NT2/D1 (cell line): Measurements from ENCODE around the gene NAT10.

Experiments
- DNase-seq: peaks from one replicate; pipeline ENCODE4 v3.0.0-alpha.2; 2011; ENCODE audit warnings: low read depth, low spot score
- H3K27me3 ChIP-seq: 2 replicates; pipeline ENCODE4 v1.6.0; 2011; ENCODE audit warnings: mild to moderate bottlenecking; ENCODE audit not compliant: insufficient read length, insufficient read depth
- H3K36me3 ChIP-seq: 2 replicates; pipeline ENCODE4 v1.6.1; 2011; ENCODE audit warnings: mild to moderate bottlenecking, low read length, mixed read lengths; ENCODE audit not compliant: insufficient read depth, insufficient read length
- H3K4me1 ChIP-seq: 2 replicates; pipeline ENCODE4 v1.5.1; 2011; ENCODE audit not compliant: insufficient read depth, insufficient read length
- H3K4me3 ChIP-seq: 2 replicates; pipeline ENCODE4 v1.5.1; 2011; ENCODE audit warnings: low read depth; ENCODE audit not compliant: insufficient read length
- H3K9ac ChIP-seq: 2 replicates; pipeline ENCODE4 v1.6.0; 2011; ENCODE audit warnings: low read depth; ENCODE audit not compliant: insufficient read length
- H3K9me3 ChIP-seq: 2 replicates; pipeline ENCODE4 v1.5.1; 2011; ENCODE audit warnings: mild to moderate bottlenecking, low read length; ENCODE audit not compliant: insufficient read depth
- SUZ12 ChIP-seq: IDR thresholded peaks from 2 replicates; pipeline ENCODE4 v1.6.1; 2011; ENCODE audit not compliant: insufficient read length, insufficient read depth; ENCODE audit errors: extremely low read depth
- YY1 ChIP-seq: IDR thresholded peaks from 2 replicates; pipeline ENCODE4 v1.6.1; 2011; ENCODE audit not compliant: insufficient read length, insufficient read depth
- ZNF274 ChIP-seq: IDR thresholded peaks from 2 replicates; pipeline ENCODE4 v1.6.1; 2011; ENCODE audit warnings: mild to moderate bottlenecking, low read depth, low read length

The NAT10 gene

GRCh38 chr11:34145847-34146381 lies 40.5 kb downstream of the NAT10 start:
- Histone ChIP-seq H3K36me3 (peaks cover 98% of the 10 kb centered on the region), H3K9me3 (no peaks in the 10 kb centered on the region)
- no peak for DNase-seq

GRCh38 chr11:34146411-34146810 lies 41.0 kb downstream of the NAT10 start:
- H3K36me3 ChIP-seq, result peaks cover 98% of the 10 kb centered on the region
- H3K4me3 ChIP-seq, result no peak overlapping the region
- no peaks in the 10 kb centered on the region for H3K27me3 ChIP-seq
- TF ChIP-seq YY1 (no peak), ZNF274 (no peak), SUZ12 (no peak)
- no peak overlapping the region for H3K9ac ChIP-seq
- DNase-seq, result no peak
- H3K4me1 ChIP-seq, result no peaks in the 10 kb centered on the region
- H3K9me3 ChIP-seq, result no peaks in the 10 kb centered on the region

More at GRCh38 chr11:34145847-34146381, 40.5 kb downstream of the NAT10 start:
- Histone ChIP-seq H3K4me3 (no peak overlapping the region), H3K4me1 (no peaks in the 10 kb centered on the region), H3K27me3 (no peaks in the 10 kb centered on the region), H3K9ac (no peak overlapping the region)
- TF ChIP-seq SUZ12, result no peak
- TF ChIP-seq ZNF274, result no peak
- TF ChIP-seq YY1, result no peak

GRCh38 chr11:34146866-34147265 lies 41.4 kb downstream of the NAT10 start:
- TF ChIP-seq YY1 (no peak), ZNF274 (no peak), SUZ12 (no peak)
- Histone ChIP-seq H3K27me3 (no peaks in the 10 kb centered on the region), H3K9ac (no peak overlapping the region), H3K9me3 (no peaks in the 10 kb centered on the region), H3K36me3 (peaks cover 97% of the 10 kb centered on the region), H3K4me3 (no peak overlapping the region), H3K4me1 (no peaks in the 10 kb centered on the region)
- DNase-seq, result no peak

GRCh38 chr11:34147581-34147980 lies 42.2 kb downstream of the NAT10 start:
- TF ChIP-seq ZNF274 (no peak), YY1 (no peak), SUZ12 (no peak)
- Histone ChIP-seq H3K27me3 (no peaks in the 10 kb centered on the region), H3K36me3 (peaks cover 97% of the 10 kb centered on the region), H3K4me1 (no peaks in the 10 kb centered on the region), H3K9me3 (no peaks in the 10 kb centered on the region), H3K9ac (no peak overlapping the region), H3K4me3 (no peak overlapping the region)
- DNase-seq, result no peak

GRCh38 chr11:34148504-34149165 lies 43.2 kb downstream of the NAT10 start:
- H3K9me3 ChIP-seq, result no peaks in the 10 kb centered on the region
- H3K4me1 ChIP-seq, result no peaks in the 10 kb centered on the region
- no peak overlapping the region for H3K9ac ChIP-seq
- H3K36me3 ChIP-seq, result peaks cover 96% of the 10 kb centered on the region
- H3K4me3 ChIP-seq, result no peak overlapping the region
- H3K27me3 ChIP-seq, result no peaks in the 10 kb centered on the region
- no peak for TF ChIP-seq ZNF274
- no peak for TF ChIP-seq YY1
- TF ChIP-seq SUZ12, result no peak
- DNase-seq, result no peak

- no peak for TF ChIP-seq ZNF274
- no peak for TF ChIP-seq SUZ12
- no peak for TF ChIP-seq YY1
- DNase-seq, result no peak
- no peaks in the 10 kb centered on the region for H3K4me1 ChIP-seq
- peaks cover 96% of the 10 kb centered on the region for H3K36me3 ChIP-seq
- H3K4me3 ChIP-seq, result no peak overlapping the region
- H3K9ac ChIP-seq, result no peak overlapping the region
- H3K9me3 ChIP-seq, result no peaks in the 10 kb centered on the region
- H3K27me3 ChIP-seq, result no peaks in the 10 kb centered on the region
These were observed 43.8 kb downstream of the NAT10 start for GRCh38 chr11:34149274-34149673.

- no peak overlapping the region for H3K9ac ChIP-seq
- no peaks in the 10 kb centered on the region for H3K9me3 ChIP-seq
- H3K27me3 ChIP-seq, result no peaks in the 10 kb centered on the region
- H3K4me1 ChIP-seq, result no peaks in the 10 kb centered on the region
- peaks cover 95% of the 10 kb centered on the region for H3K36me3 ChIP-seq
- H3K4me3 ChIP-seq, result no peak overlapping the region
- no peak for DNase-seq
- no peak for TF ChIP-seq ZNF274
- no peak for TF ChIP-seq YY1
- no peak for TF ChIP-seq SUZ12
These were observed 44.4 kb downstream of the NAT10 start for GRCh38 chr11:34149786-34150185.
